SU-DHL-6 (cell line): ENCODE data around the gene COL20A1.

ENCODE experiments used
- H2AFZ ChIP-seq: fragments of 200-600 bp; sonication (generic); 2 replicates; pipeline ENCODE4 v1.6.1; 2014; ENCODE audit warnings: low read depth, mild to moderate bottlenecking, moderate library complexity, mixed read lengths, antibody characterized with exemption, low read length; ENCODE audit not compliant: severe bottlenecking
- H3F3A ChIP-seq: fragments of 200-600 bp; shearing (Covaris generic); 2 replicates; pipeline ENCODE4 v1.6.0; 2016; ENCODE audit warnings: antibody characterized with exemption, mild to moderate bottlenecking; ENCODE audit not compliant: insufficient read depth
- H3K27ac ChIP-seq: fragments of 200-600 bp; sonication (generic); 2 replicates; pipeline ENCODE4 v1.5.1; 2016; ENCODE audit warnings: low read depth, mild to moderate bottlenecking, low read length, moderate library complexity, mixed read lengths
- H3K27me3 ChIP-seq: fragments of 200-600 bp; sonication (generic), shearing (Covaris generic); 2 replicates; pipeline ENCODE4 v1.6.0; 2014; ENCODE audit warnings: mild to moderate bottlenecking, low read length
- H3K36me3 ChIP-seq: fragments of 200-600 bp; sonication (generic); 2 replicates; pipeline ENCODE4 v1.6.1; 2014; ENCODE audit warnings: mild to moderate bottlenecking, low read length, mixed read lengths
- H3K4me2 ChIP-seq: fragments of 300-600, 200-600 bp; shearing (Covaris generic), sonication (generic); 2 replicates; pipeline ENCODE4 v1.6.0; 2014; ENCODE audit warnings: low read length, low read depth, mild to moderate bottlenecking; ENCODE audit not compliant: poor library complexity, severe bottlenecking
- H3K4me3 ChIP-seq: fragments of 200-600 bp; sonication (generic); 2 replicates; pipeline ENCODE4 v1.5.1; 2014; ENCODE audit warnings: antibody characterized with exemption, low read length, mild to moderate bottlenecking, mixed read lengths; ENCODE audit not compliant: insufficient read depth, poor library complexity, severe bottlenecking
- H3K79me2 ChIP-seq: fragments of 200-600 bp; sonication (generic); 2 replicates; pipeline ENCODE4 v1.6.1; 2014; ENCODE audit warnings: mild to moderate bottlenecking, low read length, moderate library complexity; ENCODE audit not compliant: insufficient read depth
- H3K9ac ChIP-seq: fragments of 200-600 bp; sonication (generic); 2 replicates; pipeline ENCODE4 v1.7.0; 2014; ENCODE audit warnings: mild to moderate bottlenecking, low read length
- H3K9me2 ChIP-seq: fragments of 200-600 bp; sonication (generic); replicated peaks from 2 replicates; pipeline ENCODE4 v1.6.1; 2014; ENCODE audit warnings: low read length; ENCODE audit not compliant: insufficient read depth
- H3K9me3 ChIP-seq: fragments of 200-600 bp; sonication (generic); 2 replicates; pipeline ENCODE4 v1.6.1; 2014; ENCODE audit warnings: low read length, mixed read lengths; ENCODE audit not compliant: insufficient read depth
- H4K20me1 ChIP-seq: fragments of 200-600 bp; sonication (generic); 2 replicates; pipeline ENCODE4 v1.6.1; 2014; ENCODE audit warnings: low read depth, mild to moderate bottlenecking, antibody characterized with exemption, low read length, moderate library complexity, mixed read lengths
- CTCF ChIP-seq: fragments of 200-600 bp; sonication (generic); IDR thresholded peaks from one replicate; pipeline ENCODE4 v1.5.1; 2017; ENCODE audit warnings: antibody characterized with exemption, mild to moderate bottlenecking, low read length, moderate library complexity; ENCODE audit not compliant: insufficient read depth, poor library complexity, severe bottlenecking
- EZH2phosphoT487 ChIP-seq: fragments of 200-600 bp; sonication (generic), shearing (Covaris generic); conservative IDR thresholded peaks from 2 replicates; pipeline ENCODE4 v1.6.1; 2018; ENCODE audit warnings: mild to moderate bottlenecking, antibody characterized with exemption, low read length, moderate library complexity, mixed read lengths

Gene COL20A1

DNA sequence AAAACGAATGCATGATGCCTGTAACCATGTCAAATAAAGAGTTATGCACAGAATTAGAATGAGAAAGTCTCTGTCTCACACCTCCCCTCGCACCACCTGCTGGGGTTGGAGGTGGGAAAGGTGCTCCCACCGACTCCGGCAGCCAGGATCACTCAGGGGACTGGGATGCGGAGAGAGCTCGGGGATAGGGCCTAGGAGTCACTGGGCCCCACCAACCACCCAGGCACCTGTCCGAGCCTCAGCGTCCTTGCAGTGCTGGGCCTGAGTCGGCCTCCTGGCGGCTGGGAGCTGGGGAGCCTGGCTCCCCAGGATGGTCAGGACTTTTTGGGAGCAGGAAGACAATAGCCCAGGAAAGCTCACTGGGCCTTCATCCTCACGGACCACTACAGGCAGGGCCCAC, 90.6 kb downstream of the COL20A1 start:
- Histone ChIP-seq H3K4me3 (no peak overlapping the region), H3K9me2 (no peaks in the 10 kb centered on the region), H3F3A (no peaks in the 10 kb centered on the region), H3K9me3 (peaks cover 29% of the 10 kb centered on the region), H3K27me3 (no peaks in the 10 kb centered on the region), H4K20me1 (no peaks in the 10 kb centered on the region), H3K27ac (no peak overlapping the region), H3K4me2 (no peak overlapping the region), H3K36me3 (no peaks in the 10 kb centered on the region), H2AFZ (no peak overlapping the region), H3K79me2 (no peaks in the 10 kb centered on the region), H3K9ac (no peak overlapping the region)
- TF ChIP-seq CTCF (no peak), EZH2phosphoT487 (no peak)

DNA sequence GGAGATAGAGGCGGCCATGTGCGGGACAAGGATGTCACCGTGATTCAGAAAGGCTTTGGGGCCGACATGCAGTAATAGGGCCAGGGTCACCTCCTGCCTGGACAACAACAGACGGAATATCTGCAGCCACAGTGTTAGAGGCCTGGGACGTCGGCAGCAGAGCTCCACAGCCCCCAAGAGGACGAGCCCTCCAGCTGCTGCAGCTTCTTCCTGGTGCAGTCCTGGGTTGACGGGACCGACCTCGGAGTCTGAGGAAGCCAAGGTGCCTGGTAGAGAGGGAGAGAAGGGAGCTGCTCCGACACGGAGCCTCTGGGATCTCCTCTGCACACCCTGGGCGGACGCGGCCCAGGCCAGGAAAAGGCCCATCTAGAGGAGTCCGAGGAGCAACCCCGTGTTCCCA, 91.3 kb downstream of the COL20A1 start:
- Histone ChIP-seq H3K27ac (no peak overlapping the region), H4K20me1 (no peaks in the 10 kb centered on the region), H3K27me3 (no peaks in the 10 kb centered on the region), H3K9me3 (peaks cover 29% of the 10 kb centered on the region), H3K4me3 (no peak overlapping the region), H2AFZ (no peak overlapping the region), H3K9me2 (no peaks in the 10 kb centered on the region), H3F3A (no peaks in the 10 kb centered on the region), H3K9ac (no peak overlapping the region), H3K36me3 (no peaks in the 10 kb centered on the region), H3K4me2 (no peak overlapping the region), H3K79me2 (no peaks in the 10 kb centered on the region)
- no peak for TF ChIP-seq EZH2phosphoT487
- no peak for TF ChIP-seq CTCF
